Fibroblast of skin of left biceps (primary cell): ENCODE measurements around the gene PTPRN2.
"Not testable (repeated sequence)": the region's sequence is repeated elsewhere in the genome, so short reads cannot be mapped to it uniquely, and the experiment has no call there.

Source experiments
- DNase-seq, 2 experiments: peaks; one replicate each; pipeline ENCODE4 v3.0.0-alpha.2; 2013; ENCODE audit warnings: low read depth in 2 of 2

PTPRN2 gene

GRCh38 chr7:158468181-158468580 is 119.4 kb downstream of the PTPRN2 start:
- DNase-seq: no peak

- DNase-seq: no peak
These were observed 120.1 kb downstream of the PTPRN2 start for GRCh38 chr7:158467562-158467961.

DNA sequence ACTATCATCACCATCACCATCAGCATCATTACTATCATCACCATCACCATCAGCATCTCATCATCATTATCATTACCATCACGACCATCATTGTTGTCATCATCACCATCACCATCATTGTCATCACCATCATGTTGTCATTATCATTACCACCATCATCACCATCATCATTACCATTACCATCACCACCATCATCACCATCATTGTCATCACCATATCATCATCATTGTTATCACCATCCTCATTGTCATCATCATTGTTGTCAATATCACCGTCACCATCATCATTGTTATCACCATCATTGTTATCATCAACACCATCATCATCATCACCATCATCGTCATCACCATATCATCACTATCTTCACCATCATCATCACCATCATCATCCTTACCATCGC is 124.3 kb downstream of the PTPRN2 start:
- DNase-seq: no peak

DNA sequence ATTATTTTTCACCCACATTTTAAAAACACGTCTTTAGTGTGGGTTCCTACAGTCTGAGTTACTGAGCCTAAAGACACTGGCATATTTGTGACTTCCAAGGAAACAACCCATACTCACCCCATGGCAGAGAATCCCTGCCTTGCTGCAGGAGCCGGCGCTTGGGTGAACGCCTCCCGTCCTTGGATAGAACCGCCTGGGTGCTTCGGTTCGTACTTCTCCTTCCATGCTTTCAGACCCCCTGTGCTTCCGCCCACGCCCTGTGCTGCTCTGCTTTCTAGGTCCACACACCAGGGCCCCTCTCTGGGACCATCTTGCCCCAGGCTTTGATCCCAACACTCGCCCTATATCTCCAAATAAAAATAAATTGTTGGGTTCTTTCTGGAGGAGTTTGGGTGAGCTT is 125.8 kb downstream of the PTPRN2 start:
- DNase-seq: no peak

DNA sequence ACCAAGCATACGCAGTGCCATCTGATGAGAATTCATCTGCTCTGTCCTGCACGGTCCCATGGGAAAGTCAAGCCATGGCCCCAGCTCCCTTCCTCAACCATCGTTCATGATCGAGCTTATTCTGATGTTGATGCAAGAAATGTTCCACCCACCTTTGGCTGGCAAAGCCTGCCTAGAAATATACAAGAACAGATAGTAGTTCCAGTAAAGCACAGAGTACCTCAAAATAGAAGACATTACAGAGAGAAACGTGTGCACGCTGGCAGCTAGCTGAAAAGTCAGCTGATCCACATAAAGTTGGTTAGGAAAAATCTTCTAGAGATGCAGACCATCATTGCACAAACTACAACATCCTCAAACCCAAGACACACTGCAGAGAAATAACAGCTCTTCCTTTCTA is 127.0 kb downstream of the PTPRN2 start:
- no peak for DNase-seq

DNA sequence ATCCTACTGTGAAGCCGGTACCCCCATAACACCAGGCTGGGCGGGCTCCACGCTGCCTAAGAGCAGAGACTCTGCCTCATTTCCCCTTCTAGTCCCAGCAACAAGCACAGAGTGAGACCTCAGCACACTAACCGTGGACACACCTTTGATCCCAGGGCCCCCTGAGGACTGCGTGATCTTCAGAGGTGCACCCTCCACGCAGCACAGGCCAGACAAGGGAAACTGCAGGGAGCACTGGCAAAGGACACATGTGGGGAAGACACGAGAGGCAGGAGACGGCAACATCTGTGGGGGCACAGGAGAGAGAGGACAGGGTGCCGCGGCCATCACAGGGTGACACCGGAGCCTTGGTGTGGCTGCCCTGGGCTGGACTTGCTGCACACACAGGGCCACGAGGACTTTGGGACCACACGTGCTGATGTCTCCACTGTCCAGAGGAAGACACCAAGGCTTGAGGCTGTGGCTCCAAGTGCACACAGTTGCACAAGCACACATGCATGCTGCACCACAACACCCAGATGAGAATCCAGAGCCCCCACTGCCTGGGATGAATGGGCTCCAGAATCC is 128.8 kb downstream of the PTPRN2 start:
- no peak for DNase-seq

- DNase-seq: no peak
These were observed 129.5 kb downstream of the PTPRN2 start for GRCh38 chr7:158458096-158458495.

DNA sequence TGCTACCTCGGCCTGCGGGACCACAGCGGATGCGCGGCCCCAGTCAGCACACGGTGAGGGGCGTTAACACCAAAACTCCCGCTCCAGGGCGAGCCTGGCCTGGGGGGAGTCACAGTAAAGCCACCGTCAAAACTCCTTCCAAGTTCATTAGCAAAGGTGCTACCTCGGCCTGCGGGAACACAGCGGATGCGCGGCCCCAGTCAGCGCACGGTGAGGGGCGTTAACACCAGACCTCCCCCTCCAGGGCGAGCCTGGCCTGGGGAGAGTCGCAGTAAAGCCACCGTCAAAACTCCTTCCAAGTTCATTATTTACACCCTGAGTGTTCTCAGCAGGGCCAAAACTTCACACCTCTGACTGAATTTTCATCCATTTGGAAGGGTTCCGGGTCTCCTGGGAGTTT is 130.0 kb downstream of the PTPRN2 start:
- DNase-seq: not testable (repeated sequence)

DNA sequence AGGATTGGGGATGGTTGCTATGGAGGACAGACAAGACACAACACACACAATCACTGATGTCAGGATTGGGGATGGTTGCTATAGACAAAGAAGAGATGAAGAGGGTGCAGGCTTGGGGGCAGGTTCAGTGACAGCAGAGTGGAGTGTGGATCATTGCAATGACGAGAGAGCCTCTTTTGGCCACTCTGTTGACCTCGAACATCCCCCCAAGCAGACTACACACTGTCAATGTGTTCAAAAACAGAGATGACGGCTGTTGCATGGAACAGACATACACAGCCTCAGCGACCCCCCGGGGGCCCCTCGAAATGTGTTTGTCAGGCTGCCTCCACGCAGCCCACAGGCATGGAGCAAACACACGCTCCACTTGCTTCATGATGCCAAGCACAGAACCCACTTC is 133.0 kb downstream of the PTPRN2 start:
- DNase-seq: no peak

- no peak for DNase-seq
These were observed 134.0 kb downstream of the PTPRN2 start for GRCh38 chr7:158453663-158454062.

DNA sequence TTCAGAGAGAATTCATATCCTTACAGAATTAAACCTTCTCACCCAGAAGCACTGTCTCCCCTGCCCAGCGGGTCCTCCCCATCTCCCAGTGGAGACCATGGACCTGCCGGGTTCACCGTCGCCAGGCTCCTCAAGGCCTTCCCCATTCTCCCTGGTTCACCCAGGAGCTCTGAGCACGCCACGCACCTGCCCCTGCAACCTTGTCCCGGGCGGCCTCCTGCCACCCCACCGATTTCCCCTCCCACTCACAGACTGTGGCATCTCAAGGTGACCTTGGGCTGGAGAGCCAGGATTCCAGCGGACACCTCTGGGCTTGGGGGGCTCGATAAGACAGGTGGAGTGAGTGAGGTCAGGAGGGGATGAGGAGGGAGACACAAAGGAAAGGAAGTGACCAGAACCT is 135.3 kb downstream of the PTPRN2 start:
- DNase-seq: no peak

GRCh38 chr7:158450476-158451124 is 137.0 kb downstream of the PTPRN2 start:
- DNase-seq: no peak

- no peak for DNase-seq
These were observed 137.7 kb downstream of the PTPRN2 start for GRCh38 chr7:158449942-158450341.

GRCh38 chr7:158449266-158449665 is 138.4 kb downstream of the PTPRN2 start:
- DNase-seq: no peak

GRCh38 chr7:158448430-158449100 is 139.1 kb downstream of the PTPRN2 start:
- DNase-seq: no peak

DNA sequence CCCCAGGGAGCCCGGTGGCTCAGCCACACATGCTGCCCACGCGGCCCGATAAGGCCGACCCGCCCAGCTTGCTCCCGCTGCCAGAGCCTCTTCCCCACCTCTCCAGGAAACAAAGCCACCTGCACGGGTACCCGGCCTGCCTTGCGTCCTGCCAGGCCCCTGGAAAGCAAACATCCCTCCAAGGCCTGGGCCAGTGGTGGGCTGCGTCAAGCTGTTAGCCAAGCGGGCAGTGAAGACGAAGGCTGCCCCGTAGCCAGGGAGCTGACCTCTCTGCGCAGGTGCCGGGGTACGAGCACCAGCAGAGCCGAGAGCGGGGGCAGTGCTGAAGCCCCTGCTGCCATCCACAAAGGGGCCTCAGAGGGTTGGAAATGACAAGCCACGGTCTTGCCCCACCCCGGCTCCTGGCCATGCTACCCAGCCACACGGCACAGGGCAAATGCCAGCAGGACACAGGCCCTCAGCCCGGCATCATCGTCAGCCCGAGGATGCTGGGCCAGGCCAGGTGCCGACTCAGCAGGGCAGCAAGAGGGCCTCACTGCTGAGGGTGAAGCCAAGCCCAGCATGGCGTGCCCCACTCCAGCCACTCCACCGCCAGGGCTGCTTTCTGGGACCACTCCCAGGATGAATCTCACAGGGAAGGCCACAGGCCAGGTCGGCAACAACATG is 140.0 kb downstream of the PTPRN2 start:
- DNase-seq: no peak

DNA sequence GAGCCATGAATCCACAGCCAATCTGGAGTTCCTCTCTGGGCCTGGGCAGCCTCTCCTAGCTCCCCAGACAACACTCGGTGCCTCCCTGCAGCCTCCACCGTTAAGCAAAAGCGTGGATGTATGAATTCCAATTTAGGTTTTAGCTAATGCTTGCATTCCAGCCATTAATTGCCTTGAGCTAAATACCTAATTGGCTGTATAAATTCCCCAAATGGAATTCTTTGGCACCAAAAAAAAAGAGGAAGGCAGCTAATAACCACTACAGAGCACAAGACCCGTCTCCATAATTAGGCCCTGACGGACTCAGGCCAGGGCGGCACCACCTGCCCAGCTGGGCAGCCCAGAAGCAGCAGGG is 140.5 kb downstream of the PTPRN2 start:
- no peak for DNase-seq

GRCh38 chr7:158446706-158447105 is 140.9 kb downstream of the PTPRN2 start:
- no peak for DNase-seq

GRCh38 chr7:158446281-158446680 is 141.3 kb downstream of the PTPRN2 start:
- no peak for DNase-seq

DNA sequence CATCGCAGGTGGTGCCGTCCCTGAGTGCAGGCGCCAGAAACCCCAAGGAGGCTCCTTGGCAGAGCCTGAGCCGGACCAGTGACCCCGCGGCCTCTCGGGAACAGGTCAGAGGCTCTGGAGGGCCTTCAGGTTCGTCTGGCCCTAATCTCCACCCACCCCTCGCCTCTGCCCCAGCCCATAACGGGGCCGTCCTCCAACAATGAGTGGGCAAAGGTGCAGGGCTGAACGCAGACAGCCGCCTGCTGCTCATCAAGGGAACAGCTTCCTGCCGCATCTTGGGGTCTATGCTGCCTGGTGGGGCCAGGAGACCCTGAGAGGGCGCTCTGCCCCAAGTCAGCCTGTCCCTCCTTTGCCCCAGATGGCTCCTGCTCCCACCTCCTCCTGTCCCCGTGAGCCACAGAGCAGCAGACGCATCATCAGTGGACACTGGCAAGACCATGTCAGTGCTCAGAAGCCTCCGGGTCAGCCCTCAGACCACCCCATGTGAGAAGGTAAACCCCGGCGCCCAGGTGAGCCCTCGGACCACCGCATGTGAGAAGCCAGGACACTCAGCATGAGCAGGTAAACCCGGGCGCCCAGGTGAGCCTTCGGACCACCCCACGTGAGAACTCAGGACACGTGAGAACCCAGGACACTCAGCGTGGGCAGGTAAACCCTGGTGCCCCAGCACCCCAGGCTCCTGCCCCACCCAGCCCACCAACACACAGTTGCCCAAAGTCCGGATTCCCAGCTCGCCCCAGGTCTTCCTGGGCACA is 142.0 kb downstream of the PTPRN2 start:
- DNase-seq: no peak

GRCh38 chr7:158444501-158445420 is 142.9 kb downstream of the PTPRN2 start:
- DNase-seq: no peak
